Upper lobe of right lung (tissue), 1 donor: ENCODE measurements around the gene GCNT4. TPM values are rescaled to one million over a fixed set of nuclear protein-coding genes. Genes with fewer than 3 reads are reported as not detected.
A peak's percentile ranks its signal among the peaks of the same experiment; 100 is the strongest.

Experiments
- ATAC-seq: fragments of 200-7000 bp; cut with Tn5 transposase; one replicate; pipeline ENCODE4 v1.9.1; 2020; ENCODE audit warnings: mild to moderate bottlenecking, moderate library complexity
- DNase-seq: peaks from one replicate; pipeline ENCODE4 v3.0.0-alpha.2; 2020
- H3K27ac ChIP-seq: fragments of 200-600 bp; one replicate; pipeline ENCODE4 v1.8.0; 2022
- H3K27me3 ChIP-seq: fragments of 200-600 bp; one replicate; pipeline ENCODE4 v1.8.0; 2022; ENCODE audit warnings: mild to moderate bottlenecking
- H3K36me3 ChIP-seq: fragments of 200-600 bp; one replicate; pipeline ENCODE4 v1.8.0; 2022
- H3K4me1 ChIP-seq: fragments of 200-600 bp; one replicate; pipeline ENCODE4 v1.8.0; 2022
- H3K4me3 ChIP-seq: fragments of 200-600 bp; one replicate; pipeline ENCODE4 v1.8.0; 2022; ENCODE audit warnings: mild to moderate bottlenecking
- H3K9me3 ChIP-seq: fragments of 200-600 bp; one replicate; pipeline ENCODE4 v1.8.0; 2022
- CTCF ChIP-seq: fragments of 200-600 bp; IDR thresholded peaks from one replicate; pipeline ENCODE4 v1.8.0; 2022; ENCODE audit warnings: antibody characterized with exemption
- intact Hi-C: fragments of 100-400 bp; cut with DNase I; formaldehyde crosslinking; loops from one replicate; pipeline ENCODE4 v1.11.0; 2022
- total RNA-seq: library from RNA; stranded (reverse); fragmentation: NEBNext Ultra II Directional; extraction: Animal tissue kit (Norgen Biotek cat#: 25700); gene quantifications from one replicate; pipeline ENCODE4 v1.2.1, GENCODE V29; 2021
- donor health status: DM: no; HTN: yes; CAD: no; lungs with severe emphysema.

Gene GCNT4
- total RNA-seq, 1 donor from 2014 or later: 2.8 TPM

DNA sequence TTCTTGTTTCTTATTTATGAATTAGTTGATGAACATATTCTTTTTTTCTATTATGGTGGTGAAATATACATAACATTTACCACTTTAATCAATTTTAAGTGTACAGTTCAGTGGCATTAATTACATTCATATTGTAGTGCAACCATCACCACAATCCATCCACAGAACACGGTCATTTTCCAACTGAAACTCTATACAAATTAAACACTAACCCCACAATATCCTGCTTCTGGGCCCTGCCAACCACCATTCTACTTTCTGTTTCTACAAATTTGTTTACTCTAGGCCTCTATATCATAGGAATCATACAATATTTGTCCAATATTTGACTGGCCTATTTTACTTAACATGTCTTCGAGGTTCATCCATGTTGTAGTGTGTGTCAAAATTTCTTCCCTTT is 7.3 kb downstream of the GCNT4 start:
- Histone ChIP-seq H3K27me3 (no peaks in the 10 kb centered on the region), H3K4me1 (no peaks in the 10 kb centered on the region), H3K9me3 (no peaks in the 10 kb centered on the region), H3K36me3 (no peaks in the 10 kb centered on the region), H3K4me3 (no peak overlapping the region), H3K27ac (no peak overlapping the region)
- intact Hi-C loops: no loop called here
- no peak for TF ChIP-seq CTCF
- no peak for ATAC-seq
- DNase-seq: no peak

- H3K4me3 ChIP-seq: no peak overlapping the region
- ATAC-seq: peak; percentile 46
- intact Hi-C loops: no loop called here
- no peaks in the 10 kb centered on the region for H3K4me1 ChIP-seq
- DNase-seq: no peak
- no peaks in the 10 kb centered on the region for H3K36me3 ChIP-seq
- TF ChIP-seq CTCF: no peak
- no peaks in the 10 kb centered on the region for H3K9me3 ChIP-seq
- H3K27me3 ChIP-seq: no peaks in the 10 kb centered on the region
- no peak overlapping the region for H3K27ac ChIP-seq
These were observed 8.0 kb downstream of the GCNT4 start for GRCh38 chr5:75044406-75044805.

- ATAC-seq: peak; percentile 22
- H3K4me3 ChIP-seq: no peak overlapping the region
- intact Hi-C loops: no loop called here
- TF ChIP-seq CTCF: no peak
- no peaks in the 10 kb centered on the region for H3K27me3 ChIP-seq
- H3K36me3 ChIP-seq: no peaks in the 10 kb centered on the region
- no peaks in the 10 kb centered on the region for H3K9me3 ChIP-seq
- DNase-seq: no peak
- H3K4me1 ChIP-seq: no peaks in the 10 kb centered on the region
- no peak overlapping the region for H3K27ac ChIP-seq
These were observed 8.6 kb downstream of the GCNT4 start for GRCh38 chr5:75043633-75044264.

DNA sequence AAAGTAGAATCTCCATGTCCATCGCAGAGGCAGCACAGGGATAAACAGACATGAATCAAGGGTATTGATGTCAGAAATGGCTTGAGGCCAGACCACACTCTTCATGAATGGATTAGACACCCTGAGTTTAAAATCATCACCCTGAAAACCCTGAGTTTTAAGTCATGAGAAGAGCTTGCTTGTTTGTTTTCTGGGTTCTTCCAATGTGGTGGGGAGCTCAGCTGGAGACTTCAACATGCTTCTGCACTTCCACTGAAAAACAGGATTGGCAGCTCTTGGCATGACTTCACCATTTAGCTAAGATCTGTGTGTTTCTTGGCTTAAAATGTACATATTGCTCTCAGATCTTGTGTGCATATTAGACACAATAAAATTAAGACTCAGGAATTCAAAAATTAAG is 9.8 kb downstream of the GCNT4 start:
- no peak for DNase-seq
- H3K9me3 ChIP-seq: no peaks in the 10 kb centered on the region
- intact Hi-C loops: no loop called here
- H3K27me3 ChIP-seq: no peaks in the 10 kb centered on the region
- no peak for TF ChIP-seq CTCF
- H3K4me1 ChIP-seq: no peaks in the 10 kb centered on the region
- no peak for ATAC-seq
- no peaks in the 10 kb centered on the region for H3K36me3 ChIP-seq
- H3K27ac ChIP-seq: no peak overlapping the region
- no peak overlapping the region for H3K4me3 ChIP-seq

- Histone ChIP-seq H3K27ac (no peak overlapping the region), H3K36me3 (no peaks in the 10 kb centered on the region), H3K4me3 (no peak overlapping the region), H3K27me3 (no peaks in the 10 kb centered on the region), H3K4me1 (no peaks in the 10 kb centered on the region), H3K9me3 (no peaks in the 10 kb centered on the region)
- ATAC-seq (no peak), DNase-seq (no peak)
- TF ChIP-seq CTCF: no peak
- intact Hi-C loops: no loop called here
These were observed 11.4 kb downstream of the GCNT4 start for GRCh38 chr5:75040973-75041372.

DNA sequence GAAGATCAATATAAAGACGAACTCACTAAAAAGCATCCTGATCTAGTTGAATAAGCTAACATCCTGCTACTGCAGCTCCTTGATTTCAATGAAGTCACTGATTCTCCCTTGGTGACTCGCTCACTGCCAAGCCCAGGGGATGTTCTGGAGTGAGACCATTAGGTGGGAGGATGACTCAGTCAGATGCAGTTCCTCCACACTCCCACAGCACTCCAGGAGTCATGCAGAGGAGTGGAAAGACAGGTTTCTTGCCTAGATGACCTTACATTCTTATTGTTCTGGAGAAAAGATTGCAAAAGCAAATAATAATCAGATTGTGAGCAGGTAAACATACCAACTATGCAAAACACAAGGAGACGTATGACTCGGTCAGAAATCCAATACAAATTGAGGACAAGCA is 15.3 kb downstream of the GCNT4 start:
- peak; percentile 78 for ATAC-seq
- no peak overlapping the region for H3K27ac ChIP-seq
- intact Hi-C loops: no loop called here
- no peaks in the 10 kb centered on the region for H3K36me3 ChIP-seq
- no peak for TF ChIP-seq CTCF
- H3K4me1 ChIP-seq: no peaks in the 10 kb centered on the region
- H3K4me3 ChIP-seq: no peak overlapping the region
- no peak for DNase-seq
- H3K27me3 ChIP-seq: no peaks in the 10 kb centered on the region
- H3K9me3 ChIP-seq: no peaks in the 10 kb centered on the region
